Ovary (tissue), 9 donors: ENCODE data around the gene CSNK2A1. TPM values are rescaled to one million over a fixed set of nuclear protein-coding genes. Genes with fewer than 3 reads are reported as not detected.
A peak's percentile ranks its signal among the peaks of the same experiment; 100 is the strongest.

Source experiments
- DNase-seq, 5 donors: peaks; one replicate each; pipeline ENCODE4 v3.0.0-alpha.2; 2019 to 2020
- H3K27ac ChIP-seq, 2 donors: fragments of 200-600 bp; one replicate each; pipeline versions ENCODE4 v1.5.1 to v1.8.0; 2019 to 2022
- H3K27me3 ChIP-seq: fragments of 200-600 bp; one replicate; pipeline ENCODE4 v1.8.0; 2022
- H3K36me3 ChIP-seq: fragments of 200-600 bp; sonication (generic); one replicate; pipeline ENCODE4 v1.5.1; 2019
- H3K4me1 ChIP-seq: one replicate; pipeline ENCODE4 v1.8.1; 2013; ENCODE audit warnings: mild to moderate bottlenecking, moderate library complexity; ENCODE audit not compliant: insufficient read depth
- H3K4me3 ChIP-seq: fragments of 200-600 bp; sonication (generic); one replicate; pipeline ENCODE4 v1.5.1; 2017
- H3K9me3 ChIP-seq, 2 donors: fragments of 200-600 bp in 1 of 2; sonication (generic) in 1 of 2; one replicate each; pipeline versions ENCODE4 v1.5.1 to v1.8.1; 2013 to 2019; ENCODE audit warnings: mild to moderate bottlenecking in 1 of 2, moderate library complexity in 1 of 2
- EP300 ChIP-seq: sonication (generic); formaldehyde crosslinking; IDR thresholded peaks from one replicate; pipeline ENCODE4 v1.6.1; 2017; ENCODE audit warnings: antibody characterized with exemption
- POLR2A ChIP-seq: fragments of 450-650 bp; IDR thresholded peaks from one replicate; pipeline ENCODE4 v1.6.1; 2017; ENCODE audit warnings: antibody characterized with exemption, mild to moderate bottlenecking, moderate library complexity
- WGBS, 3 donors: extraction: QIAGEN DNeasy Blood & Tissue Kit in 1 of 3; methylation state at CpG; one replicate each; pipeline versions ENCODE4 v1.1.5 to v1.1.7; 2013 to 2017; 5-methylcytosine and 5-hydroxymethylcytosine counted together
- intact Hi-C, 4 donors: fragments of 100-400 bp; cut with DNase I; formaldehyde crosslinking; loops; one replicate each; pipeline versions ENCODE4 v1.11.0 to v1.15.1; 2022 to 2023
- polyA plus RNA-seq, 2 donors: library from polyadenylated mRNA; stranded (reverse); fragments of 200-250 nt in 1 of 2; fragments of 350-450 nt in 1 of 2; fragmentation: Illumina TruSeq in 1 of 2; extraction: RNeasy Lipid Tissue Mini Kit (QIAGEN cat#74804) in 1 of 2; gene quantifications; one replicate each; pipeline ENCODE4 v1.2.3, GENCODE V29; 2013 to 2014
- total RNA-seq, 7 donors: library from RNA; depleted of rRNA in 2 of 7; stranded (reverse); fragments of >200 nt in 2 of 7; fragmentation: NEBNext Ultra II Directional in 3 of 7; extraction: Animal tissue kit (Norgen Biotek cat#: 25700) in 3 of 7; gene quantifications; one replicate each; pipeline versions ENCODE4 v1.1.0 to v1.2.4, GENCODE V29; 2016 to 2023
- TF ChIP-seq, protein P1 (sequence below), 3 donors: fragments of 450-650 bp in 2 of 3; fragments of 200-600 bp in 1 of 3; IDR thresholded peaks; one replicate each; pipeline versions ENCODE4 v1.5.1 to v1.8.0; 2016 to 2022; ENCODE audit warnings: antibody characterized with exemption in 3 of 3, mild to moderate bottlenecking in 1 of 3
- donor health status: DM: no; HTN: no; CAD: no; lungs with moderate emphysema.
- donor health status: DM: no; HTN: no; CAD: no.
- donor health status: Bipolar disorder and iron deficiency.
- donor health status: DM: yes; HTN: yes; CAD: no.
- donor health status: DM: no; HTN: no; CAD: no.
- donor health status: DM: yes; HTN: yes; CAD: no.

The CSNK2A1 gene
- total and polyA plus RNA-seq, 9 donors, result 35.8 to 145 (median 95.7) TPM

DNA sequence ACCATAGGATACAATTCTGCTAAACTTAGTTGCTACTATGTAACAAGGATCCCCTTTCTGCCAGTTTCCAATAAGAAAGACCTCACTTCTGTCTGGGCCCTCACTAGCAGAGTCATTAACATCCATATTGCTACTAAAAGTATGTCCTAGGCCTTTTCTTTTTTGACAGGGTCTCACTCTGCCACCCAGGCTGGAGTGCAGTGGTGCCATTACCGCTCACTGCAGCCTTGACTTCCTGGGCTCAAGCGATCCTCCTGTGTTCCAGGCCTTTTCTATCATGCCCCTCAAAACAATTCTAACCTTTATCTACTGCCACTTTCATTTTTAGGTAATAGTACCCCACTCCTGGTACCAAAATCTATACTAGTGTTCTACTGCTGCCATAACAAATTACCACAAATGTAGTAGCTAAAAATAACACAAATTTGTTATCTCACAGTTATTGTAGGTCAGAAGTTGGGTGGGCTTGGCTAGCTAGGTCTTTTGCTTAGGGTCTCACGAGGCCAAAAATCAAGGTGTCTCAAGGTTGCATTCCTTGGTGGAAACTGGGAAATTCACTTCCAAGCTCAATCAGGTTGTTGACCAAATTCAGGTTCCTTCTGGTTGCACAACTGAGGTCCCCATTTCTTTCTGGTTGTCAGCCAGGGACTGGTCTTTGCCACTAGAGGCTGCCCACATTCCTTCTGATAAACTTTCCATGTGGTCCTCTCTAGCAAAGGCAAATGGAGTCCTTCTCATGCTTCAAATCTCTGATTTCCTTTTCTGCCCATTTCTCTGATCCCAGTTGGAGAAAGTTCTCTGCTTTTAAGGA, 3.0 kb downstream of the CSNK2A1 start:
- intact Hi-C loops, result no loop called here
- Histone ChIP-seq H3K4me1 (peaks cover 11% of the 10 kb centered on the region), H3K27me3 (no peaks in the 10 kb centered on the region), H3K4me3 (no peak overlapping the region), H3K9me3 (no peaks in the 10 kb centered on the region), H3K27ac (no peak overlapping the region), H3K36me3 (no peaks in the 10 kb centered on the region)
- 96 to 97% (median 96%) methylated on average over 3 of the region's 3 CpGs for WGBS, 3 donors
- no peak for TF ChIP-seq POLR2A
- TF ChIP-seq, protein P1, sequence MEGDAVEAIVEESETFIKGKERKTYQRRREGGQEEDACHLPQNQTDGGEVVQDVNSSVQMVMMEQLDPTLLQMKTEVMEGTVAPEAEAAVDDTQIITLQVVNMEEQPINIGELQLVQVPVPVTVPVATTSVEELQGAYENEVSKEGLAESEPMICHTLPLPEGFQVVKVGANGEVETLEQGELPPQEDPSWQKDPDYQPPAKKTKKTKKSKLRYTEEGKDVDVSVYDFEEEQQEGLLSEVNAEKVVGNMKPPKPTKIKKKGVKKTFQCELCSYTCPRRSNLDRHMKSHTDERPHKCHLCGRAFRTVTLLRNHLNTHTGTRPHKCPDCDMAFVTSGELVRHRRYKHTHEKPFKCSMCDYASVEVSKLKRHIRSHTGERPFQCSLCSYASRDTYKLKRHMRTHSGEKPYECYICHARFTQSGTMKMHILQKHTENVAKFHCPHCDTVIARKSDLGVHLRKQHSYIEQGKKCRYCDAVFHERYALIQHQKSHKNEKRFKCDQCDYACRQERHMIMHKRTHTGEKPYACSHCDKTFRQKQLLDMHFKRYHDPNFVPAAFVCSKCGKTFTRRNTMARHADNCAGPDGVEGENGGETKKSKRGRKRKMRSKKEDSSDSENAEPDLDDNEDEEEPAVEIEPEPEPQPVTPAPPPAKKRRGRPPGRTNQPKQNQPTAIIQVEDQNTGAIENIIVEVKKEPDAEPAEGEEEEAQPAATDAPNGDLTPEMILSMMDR (IDR thresholded peaks at IDR 0.05), result no peak
- TF ChIP-seq EP300, result no peak
- DNase-seq, result no peak

DNA sequence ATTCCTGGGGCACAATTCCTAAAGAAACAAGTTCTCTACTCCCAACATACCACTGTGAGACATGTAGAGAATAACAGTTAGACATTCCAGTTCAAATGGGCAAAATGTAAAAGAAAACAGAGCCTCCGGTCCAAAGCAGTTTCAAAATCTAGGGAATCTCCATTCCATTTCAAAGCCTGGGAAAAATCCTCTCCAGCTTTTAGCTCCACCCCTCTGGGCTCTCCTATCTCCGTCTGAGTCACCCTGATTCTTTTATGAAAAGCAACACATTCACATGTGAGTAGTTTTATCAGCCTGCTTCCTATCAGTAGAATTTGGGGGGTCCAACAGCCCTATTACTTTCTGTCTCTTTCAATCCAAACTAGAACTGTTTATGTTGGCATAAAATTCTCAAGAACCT, 3.7 kb downstream of the CSNK2A1 start:
- Histone ChIP-seq H3K36me3 (no peaks in the 10 kb centered on the region), H3K9me3 (no peaks in the 10 kb centered on the region), H3K4me3 (no peak overlapping the region), H3K27ac (no peak overlapping the region), H3K4me1 (peaks cover 11% of the 10 kb centered on the region), H3K27me3 (no peaks in the 10 kb centered on the region)
- DNase-seq, result peak in 1 of 5 donors; percentile 39
- TF ChIP-seq, protein P1 (IDR thresholded peaks at IDR 0.05), result no peak
- TF ChIP-seq EP300 (no peak), POLR2A (no peak)
- intact Hi-C loops, result no loop called here
- 10 to 23% (median 16%) methylated on average over 2 of the region's 2 CpGs for WGBS, 3 donors

DNA sequence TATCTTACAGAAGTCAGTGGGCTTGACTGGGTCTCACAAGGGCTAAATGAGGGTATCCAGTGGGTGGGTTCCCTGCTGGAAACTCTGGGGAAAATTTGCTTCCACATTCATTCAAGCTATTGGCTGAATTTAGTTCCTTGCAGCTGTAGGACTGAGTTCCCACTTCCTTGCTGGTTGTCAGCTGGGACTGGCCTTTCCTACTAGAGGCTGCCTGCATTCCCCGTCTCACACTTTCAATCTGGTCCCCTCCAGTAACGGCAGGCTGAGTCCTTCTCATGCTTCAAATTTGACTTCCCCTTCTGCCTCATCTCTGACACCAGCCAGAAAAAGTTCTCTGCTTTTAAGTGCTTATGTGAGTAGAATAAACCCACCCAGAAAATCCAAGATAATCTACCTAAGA, 4.4 kb downstream of the CSNK2A1 start:
- no peak overlapping the region for H3K27ac ChIP-seq
- H3K9me3 ChIP-seq, result no peaks in the 10 kb centered on the region
- WGBS, 3 donors, result 88 to 93% (median 90%) methylated on average over 2 of the region's 2 CpGs
- intact Hi-C loops, result no loop called here
- TF ChIP-seq, protein P1 (IDR thresholded peaks at IDR 0.05), result no peak
- TF ChIP-seq EP300 (no peak), POLR2A (no peak)
- H3K4me3 ChIP-seq, result no peak overlapping the region
- no peak for DNase-seq
- H3K4me1 ChIP-seq, result peaks cover 10% of the 10 kb centered on the region
- H3K27me3 ChIP-seq, result no peaks in the 10 kb centered on the region
- no peaks in the 10 kb centered on the region for H3K36me3 ChIP-seq

DNA sequence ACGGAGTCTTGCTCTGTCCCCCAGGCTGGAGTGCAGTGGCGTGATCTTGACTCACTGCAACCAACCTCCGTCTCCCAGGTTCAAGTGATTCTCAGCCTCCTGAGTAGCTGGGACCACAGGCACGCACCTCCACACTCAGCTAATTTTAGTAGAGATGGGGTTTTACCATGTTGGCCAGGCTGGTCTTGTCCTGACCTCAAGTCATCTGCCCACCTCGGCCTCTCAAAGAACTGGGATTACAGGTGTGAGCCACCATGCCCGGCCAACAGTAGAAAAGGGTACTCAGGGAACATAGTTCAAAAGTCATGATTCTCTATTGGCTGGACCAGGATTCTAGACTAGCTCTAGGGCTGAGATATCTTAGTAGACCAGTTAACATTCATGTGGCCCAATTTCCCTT, 5.6 kb downstream of the CSNK2A1 start:
- H3K27me3 ChIP-seq, result no peaks in the 10 kb centered on the region
- no peaks in the 10 kb centered on the region for H3K36me3 ChIP-seq
- no peaks in the 10 kb centered on the region for H3K9me3 ChIP-seq
- H3K27ac ChIP-seq, result no peak overlapping the region
- no peak for TF ChIP-seq EP300
- TF ChIP-seq POLR2A, result no peak
- TF ChIP-seq, protein P1 (IDR thresholded peaks at IDR 0.05), result no peak
- no peak overlapping the region for H3K4me3 ChIP-seq
- 95 to 97% (median 97%) methylated on average over 6 of the region's 6 CpGs for WGBS, 3 donors
- intact Hi-C loops, result no loop called here
- H3K4me1 ChIP-seq, result peaks cover 11% of the 10 kb centered on the region
- no peak for DNase-seq
